Effector CD4-positive, alpha-beta T cell (primary cell): Measurements from ENCODE around the gene CASQ1.

Experiments used
- DNase-seq: peaks from one replicate; pipeline ENCODE4 v3.0.0-alpha.2; 2020

Gene CASQ1

GRCh38 chr1:160205242-160206035, 15.1 kb downstream of the CASQ1 start, which contains the start of gene PEA15:
TSS of gene PEA15 (plus strand) at chr1:160205384. CDS start at chr1:160211545, 6,161 bp downstream.
- DNase-seq, result peak; percentile 48

GRCh38 chr1:160206036-160206389, 15.6 kb downstream of the CASQ1 start:
- DNase-seq, result peak; percentile 41

GRCh38 chr1:160206421-160207117, 16.2 kb downstream of the CASQ1 start:
- DNase-seq, result no peak

GRCh38 chr1:160207118-160207650, 16.8 kb downstream of the CASQ1 start:
- DNase-seq, result no peak

- no peak for DNase-seq
These were observed 17.6 kb downstream of the CASQ1 start for GRCh38 chr1:160207771-160208556.

GRCh38 chr1:160208557-160209320, 18.4 kb downstream of the CASQ1 start:
- no peak for DNase-seq

GRCh38 chr1:160209321-160210046, 19.1 kb downstream of the CASQ1 start:
- no peak for DNase-seq

- no peak for DNase-seq
These were observed 20.2 kb downstream of the CASQ1 start for GRCh38 chr1:160210561-160210960.

- DNase-seq, result no peak
These were observed 20.8 kb downstream of the CASQ1 start for GRCh38 chr1:160211046-160211790.

- no peak for DNase-seq
These were observed 24.2 kb downstream of the CASQ1 start for GRCh38 chr1:160214481-160215140.

- DNase-seq, result no peak
These were observed 25.9 kb downstream of the CASQ1 start for GRCh38 chr1:160216301-160216700.

- no peak for DNase-seq
These were observed 27.2 kb downstream of the CASQ1 start for GRCh38 chr1:160217481-160218051.

GRCh38 chr1:160219062-160219929, 28.9 kb downstream of the CASQ1 start:
- no peak for DNase-seq

- DNase-seq, result no peak
These were observed 29.9 kb downstream of the CASQ1 start for GRCh38 chr1:160220301-160220700.

GRCh38 chr1:160221089-160221488, 30.7 kb downstream of the CASQ1 start:
- no peak for DNase-seq

- DNase-seq, result no peak
These were observed 32.2 kb downstream of the CASQ1 start for GRCh38 chr1:160222546-160222945.

GRCh38 chr1:160224606-160225005, 34.2 kb downstream of the CASQ1 start:
- DNase-seq, result no peak

- DNase-seq, result no peak
These were observed 35.0 kb downstream of the CASQ1 start for GRCh38 chr1:160225345-160225744.

- DNase-seq, result no peak
These were observed 36.2 kb downstream of the CASQ1 start for GRCh38 chr1:160226623-160227022.
